Thymus (tissue), 11 donors: ENCODE results near the gene FMNL3. TPM values are rescaled to one million over a fixed set of nuclear protein-coding genes. Genes with fewer than 3 reads are reported as not detected.

Source experiments
- DNase-seq, 9 donors: peaks; one replicate each; pipeline ENCODE4 v3.0.0-alpha.2; 2013; ENCODE audit warnings: low spot score in 9 of 9, low read depth in 6 of 9, missing footprints in 1 of 9
- H3K27ac ChIP-seq, 2 donors: one replicate each; pipeline ENCODE4 v1.5.1; 2013; ENCODE audit warnings: control low read depth in 1 of 2, low read depth in 1 of 2, low read length in 1 of 2, mild to moderate bottlenecking in 1 of 2, moderate library complexity in 1 of 2
- H3K27me3 ChIP-seq, 2 donors: one replicate each; pipeline ENCODE4 v1.5.1; 2013; ENCODE audit warnings: low read length in 1 of 2; ENCODE audit not compliant: control insufficient read depth in 2 of 2, insufficient read depth in 1 of 2
- H3K36me3 ChIP-seq, 2 donors: one replicate each; pipeline ENCODE4 v1.5.1; 2013; ENCODE audit warnings: low read length in 1 of 2, mild to moderate bottlenecking in 1 of 2, moderate library complexity in 1 of 2; ENCODE audit not compliant: control insufficient read depth in 2 of 2, insufficient read depth in 2 of 2
- H3K4me1 ChIP-seq, 2 donors: one replicate each; pipeline ENCODE4 v1.5.1; 2013; ENCODE audit warnings: low read length in 2 of 2; ENCODE audit not compliant: control insufficient read depth in 2 of 2, insufficient read depth in 2 of 2
- H3K4me3 ChIP-seq, 2 donors: one replicate each; pipeline ENCODE4 v1.5.1; 2013; ENCODE audit warnings: low read length in 2 of 2, control low read depth in 1 of 2, mild to moderate bottlenecking in 1 of 2
- H3K9me3 ChIP-seq, 2 donors: one replicate each; pipeline ENCODE4 v1.5.1; 2013; ENCODE audit warnings: low read length in 1 of 2, mild to moderate bottlenecking in 1 of 2; ENCODE audit not compliant: control insufficient read depth in 2 of 2, insufficient read depth in 1 of 2
- WGBS: extraction: QIAGEN DNeasy Blood & Tissue Kit; methylation state at CpG from one replicate; pipeline ENCODE4 v1.1.7; 2013; 5-methylcytosine and 5-hydroxymethylcytosine counted together
- polyA plus RNA-seq: library from polyadenylated mRNA; stranded (reverse); fragments of 200-250 nt; gene quantifications from one replicate; pipeline ENCODE4 v1.2.3, GENCODE V29; 2013
- total RNA-seq: library from RNA; stranded (reverse); fragments of 120-200 nt; gene quantifications from one replicate; pipeline ENCODE4 v1.2.4, GENCODE V29; 2013
- donor health status: healthy.

FMNL3 gene
- total and polyA plus RNA-seq, 2 donors = 9.8 to 26.1 TPM

- 77% methylated on average over 10 of the region's 10 CpGs for WGBS
- Histone ChIP-seq H3K4me3 (peak overlapping the region; percentile 7 to 70), H3K27me3 (peaks cover 0 to 9% of the 10 kb centered on the region in 2 donors), H3K27ac (peak overlapping the region in 1 of 2 donors; percentile 33), H3K36me3 (no peaks in the 10 kb centered on the region), H3K4me1 (peaks cover 18 to 38% of the 10 kb centered on the region in 2 donors), H3K9me3 (no peaks in the 10 kb centered on the region)
- DNase-seq = no peak
These were observed 1.6 kb downstream of the FMNL3 start for GRCh38 chr12:49705479-49706134.

- Histone ChIP-seq H3K27ac (peak overlapping the region in 1 of 2 donors; percentile 21), H3K27me3 (peaks cover 0 to 4% of the 10 kb centered on the region in 2 donors), H3K36me3 (no peaks in the 10 kb centered on the region), H3K4me3 (no peak overlapping the region), H3K9me3 (no peaks in the 10 kb centered on the region), H3K4me1 (peaks cover 24 to 46% of the 10 kb centered on the region in 2 donors)
- 55% methylated on average over 3 of the region's 3 CpGs for WGBS
- peak in 2 of 9 donors; percentile 26 to 53 for DNase-seq
These were observed 3.5 kb downstream of the FMNL3 start for GRCh38 chr12:49703647-49704137.

GRCh38 chr12:49702676-49703215, 4.5 kb downstream of the FMNL3 start:
- no peak overlapping the region for H3K4me3 ChIP-seq
- no peak for DNase-seq
- H3K4me1 ChIP-seq = peaks cover 24 to 47% of the 10 kb centered on the region in 2 donors
- H3K27me3 ChIP-seq = peaks cover 0 to 4% of the 10 kb centered on the region in 2 donors
- no peak overlapping the region for H3K27ac ChIP-seq
- H3K9me3 ChIP-seq = no peaks in the 10 kb centered on the region
- no peaks in the 10 kb centered on the region for H3K36me3 ChIP-seq

GRCh38 chr12:49702009-49702408, 5.2 kb downstream of the FMNL3 start:
- no peaks in the 10 kb centered on the region for H3K9me3 ChIP-seq
- peaks cover 24 to 45% of the 10 kb centered on the region in 2 donors for H3K4me1 ChIP-seq
- no peak for DNase-seq
- H3K27me3 ChIP-seq = peaks cover 0 to 4% of the 10 kb centered on the region in 2 donors
- 97% methylated on average over 3 of the region's 3 CpGs for WGBS
- no peak overlapping the region for H3K4me3 ChIP-seq
- H3K27ac ChIP-seq = no peak overlapping the region
- H3K36me3 ChIP-seq = no peaks in the 10 kb centered on the region

GRCh38 chr12:49698619-49699545, 8.3 kb downstream of the FMNL3 start:
- DNase-seq = peak in 3 of 9 donors; percentile 21 to 63 (median 40)
- 3% methylated on average over 8 of the region's 8 CpGs for WGBS
- Histone ChIP-seq H3K9me3 (no peaks in the 10 kb centered on the region), H3K4me3 (no peak overlapping the region), H3K27ac (peak overlapping the region in 1 of 2 donors; percentile 44), H3K27me3 (no peaks in the 10 kb centered on the region), H3K4me1 (peaks cover 15 to 30% of the 10 kb centered on the region in 2 donors), H3K36me3 (no peaks in the 10 kb centered on the region)

- Histone ChIP-seq H3K36me3 (no peaks in the 10 kb centered on the region), H3K9me3 (no peaks in the 10 kb centered on the region), H3K27ac (no peak overlapping the region), H3K4me1 (peaks cover 7 to 20% of the 10 kb centered on the region in 2 donors), H3K27me3 (no peaks in the 10 kb centered on the region), H3K4me3 (no peak overlapping the region)
- no peak for DNase-seq
- WGBS = 97% methylated on average over 4 of the region's 4 CpGs
These were observed 9.4 kb downstream of the FMNL3 start for GRCh38 chr12:49697808-49698207.

- peaks cover 7 to 13% of the 10 kb centered on the region in 2 donors for H3K4me1 ChIP-seq
- no peak for DNase-seq
- H3K27ac ChIP-seq = no peak overlapping the region
These were observed 10.5 kb downstream of the FMNL3 start for GRCh38 chr12:49696723-49697122.

GRCh38 chr12:49693931-49694444, 13.2 kb downstream of the FMNL3 start:
- WGBS = 96% methylated on average over 8 of the region's 8 CpGs
- no peaks in the 10 kb centered on the region for H3K36me3 ChIP-seq
- H3K27me3 ChIP-seq = no peaks in the 10 kb centered on the region
- H3K9me3 ChIP-seq = no peaks in the 10 kb centered on the region
- no peak overlapping the region for H3K4me3 ChIP-seq
- no peak overlapping the region for H3K27ac ChIP-seq
- no peak for DNase-seq
- peaks cover 2 to 16% of the 10 kb centered on the region in 2 donors for H3K4me1 ChIP-seq

More at GRCh38 chr12:49696723-49697122, 10.5 kb downstream of the FMNL3 start:
- H3K4me3 ChIP-seq = no peak overlapping the region
- H3K27me3 ChIP-seq = no peaks in the 10 kb centered on the region
- H3K9me3 ChIP-seq = no peaks in the 10 kb centered on the region
- no peaks in the 10 kb centered on the region for H3K36me3 ChIP-seq
